Brain microvascular endothelial cell (primary cell): ENCODE measurements around the gene WDR93.

Experiments used
- DNase-seq: peaks from one replicate; pipeline ENCODE4 v3.0.0-alpha.2; 2020
- H3K27ac ChIP-seq: fragments of 250-450 bp; sonication (Bioruptor Pico); 2 replicates; pipeline ENCODE4 v1.5.1; 2020; ENCODE audit warnings: mild to moderate bottlenecking, moderate library complexity
- H3K27me3 ChIP-seq: fragments of 250-450 bp; sonication (Bioruptor Pico); replicated peaks from 2 replicates; pipeline ENCODE4 v1.5.1; 2020; ENCODE audit warnings: mild to moderate bottlenecking
- H3K36me3 ChIP-seq: fragments of 250-450 bp; sonication (Bioruptor Pico); replicated peaks from 2 replicates; pipeline ENCODE4 v1.5.1; 2020; ENCODE audit warnings: mild to moderate bottlenecking
- H3K4me3 ChIP-seq: 2 replicates; pipeline ENCODE4 v1.5.1; 2011; ENCODE audit warnings: low read depth, mild to moderate bottlenecking, control low read depth, low read length, moderate library complexity
- CTCF ChIP-seq: IDR thresholded peaks from 2 replicates; pipeline ENCODE4 v1.5.1; 2011; ENCODE audit warnings: low read depth, mild to moderate bottlenecking, moderate library complexity, low read length, control low read depth, inconsistent platforms; ENCODE audit errors: missing control alignments
- in situ Hi-C: cut with HindIII; loops from 2 replicates; pipeline ENCODE4 v1.10.0; 2017; ENCODE audit warnings: low sequenced_read_pairs, low pct_ligation_motif_present

Gene WDR93

GRCh38 chr15:89777073-89777751 is 86.6 kb downstream of the WDR93 start:
- TF ChIP-seq CTCF, result no peak
- H3K4me3 ChIP-seq, result no peak overlapping the region
- DNase-seq, result no peak
- no peaks in the 10 kb centered on the region for H3K36me3 ChIP-seq
- H3K27ac ChIP-seq, result no peak overlapping the region
- no peaks in the 10 kb centered on the region for H3K27me3 ChIP-seq
- in situ Hi-C loops, result no loop called here

GRCh38 chr15:89777782-89778380 is 87.3 kb downstream of the WDR93 start:
- H3K4me3 ChIP-seq, result no peak overlapping the region
- H3K27ac ChIP-seq, result no peak overlapping the region
- no peaks in the 10 kb centered on the region for H3K27me3 ChIP-seq
- no peak for TF ChIP-seq CTCF
- in situ Hi-C loops, result no loop called here
- no peaks in the 10 kb centered on the region for H3K36me3 ChIP-seq
- no peak for DNase-seq

- Histone ChIP-seq H3K27ac (no peak overlapping the region), H3K4me3 (no peak overlapping the region), H3K27me3 (no peaks in the 10 kb centered on the region), H3K36me3 (peaks cover under 1% of the 10 kb centered on the region)
- in situ Hi-C loops, result no loop called here
- no peak for DNase-seq
- no peak for TF ChIP-seq CTCF
Observed at GRCh38 chr15:89778861-89779260, 88.2 kb downstream of the WDR93 start.

- Histone ChIP-seq H3K36me3 (peaks cover 7% of the 10 kb centered on the region), H3K4me3 (no peak overlapping the region), H3K27ac (no peak overlapping the region), H3K27me3 (no peaks in the 10 kb centered on the region)
- in situ Hi-C loops, result no loop called here
- no peak for DNase-seq
- TF ChIP-seq CTCF, result no peak
Observed at GRCh38 chr15:89780601-89781000, 90.0 kb downstream of the WDR93 start.

- H3K4me3 ChIP-seq, result no peak overlapping the region
- DNase-seq, result no peak
- H3K36me3 ChIP-seq, result peaks cover 7% of the 10 kb centered on the region
- TF ChIP-seq CTCF, result no peak
- in situ Hi-C loops, result no loop called here
- no peaks in the 10 kb centered on the region for H3K27me3 ChIP-seq
- no peak overlapping the region for H3K27ac ChIP-seq
Observed at GRCh38 chr15:89781055-89781454, 90.4 kb downstream of the WDR93 start.
